Measurements from ENCODE around the gene TERT.

TERT gene

DNA sequence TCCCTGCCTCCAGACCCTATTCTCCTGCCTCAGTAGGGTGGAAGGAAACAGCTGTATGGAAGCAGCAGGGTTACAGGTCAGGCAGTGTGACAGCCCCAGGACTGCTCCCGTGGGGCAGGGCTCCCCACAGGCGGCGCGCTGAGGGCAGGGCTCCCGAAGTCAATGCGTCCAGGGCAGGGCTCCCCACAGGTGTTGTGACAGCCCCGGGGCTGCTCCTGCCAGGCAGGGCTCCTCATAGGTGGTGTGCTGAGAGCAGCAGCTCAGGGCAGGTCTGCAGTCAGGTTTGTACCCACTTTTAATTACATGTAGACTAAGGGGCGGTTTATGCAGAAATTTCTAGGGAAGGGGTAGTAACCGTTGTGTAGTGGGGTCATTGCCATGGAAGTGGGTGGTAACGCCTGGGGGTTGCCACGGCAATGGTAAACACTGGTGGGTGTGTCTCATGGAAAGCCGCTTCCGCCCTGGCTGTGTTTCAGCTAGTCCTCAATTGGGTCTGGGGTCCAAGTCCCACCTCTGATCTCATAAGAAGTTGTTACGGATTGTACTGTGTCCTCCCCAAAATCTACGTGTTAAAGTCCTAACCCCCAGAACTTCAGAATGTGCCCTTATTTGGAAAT is 16.7 kb upstream of the TERT start:
- no peak for TF ChIP-seq ZFP3 (CRISPR knock-in tag; IDR thresholded peaks at IDR 0.05)
- no peak for TF ChIP-seq ZFP30 (CRISPR knock-in tag; IDR thresholded peaks at IDR 0.05)
- TF ChIP-seq PPARA (CRISPR knock-in tag; IDR thresholded peaks at IDR 0.05; ENCODE audit: borderline replicate concordance), result no peak
- TF ChIP-seq, protein P1, sequence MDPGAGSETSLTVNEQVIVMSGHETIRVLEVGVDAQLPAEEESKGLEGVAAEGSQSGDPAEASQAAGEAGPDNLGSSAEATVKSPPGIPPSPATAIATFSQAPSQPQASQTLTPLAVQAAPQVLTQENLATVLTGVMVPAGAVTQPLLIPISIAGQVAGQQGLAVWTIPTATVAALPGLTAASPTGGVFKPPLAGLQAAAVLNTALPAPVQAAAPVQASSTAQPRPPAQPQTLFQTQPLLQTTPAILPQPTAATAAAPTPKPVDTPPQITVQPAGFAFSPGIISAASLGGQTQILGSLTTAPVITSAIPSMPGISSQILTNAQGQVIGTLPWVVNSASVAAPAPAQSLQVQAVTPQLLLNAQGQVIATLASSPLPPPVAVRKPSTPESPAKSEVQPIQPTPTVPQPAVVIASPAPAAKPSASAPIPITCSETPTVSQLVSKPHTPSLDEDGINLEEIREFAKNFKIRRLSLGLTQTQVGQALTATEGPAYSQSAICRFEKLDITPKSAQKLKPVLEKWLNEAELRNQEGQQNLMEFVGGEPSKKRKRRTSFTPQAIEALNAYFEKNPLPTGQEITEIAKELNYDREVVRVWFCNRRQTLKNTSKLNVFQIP (CRISPR knock-in tag; IDR thresholded peaks at IDR 0.05; ENCODE audit: borderline replicate concordance, low read depth), result no peak
- no peak for TF ChIP-seq ZNF8 (CRISPR knock-in tag; IDR thresholded peaks at IDR 0.05)
- TF ChIP-seq, protein P2, sequence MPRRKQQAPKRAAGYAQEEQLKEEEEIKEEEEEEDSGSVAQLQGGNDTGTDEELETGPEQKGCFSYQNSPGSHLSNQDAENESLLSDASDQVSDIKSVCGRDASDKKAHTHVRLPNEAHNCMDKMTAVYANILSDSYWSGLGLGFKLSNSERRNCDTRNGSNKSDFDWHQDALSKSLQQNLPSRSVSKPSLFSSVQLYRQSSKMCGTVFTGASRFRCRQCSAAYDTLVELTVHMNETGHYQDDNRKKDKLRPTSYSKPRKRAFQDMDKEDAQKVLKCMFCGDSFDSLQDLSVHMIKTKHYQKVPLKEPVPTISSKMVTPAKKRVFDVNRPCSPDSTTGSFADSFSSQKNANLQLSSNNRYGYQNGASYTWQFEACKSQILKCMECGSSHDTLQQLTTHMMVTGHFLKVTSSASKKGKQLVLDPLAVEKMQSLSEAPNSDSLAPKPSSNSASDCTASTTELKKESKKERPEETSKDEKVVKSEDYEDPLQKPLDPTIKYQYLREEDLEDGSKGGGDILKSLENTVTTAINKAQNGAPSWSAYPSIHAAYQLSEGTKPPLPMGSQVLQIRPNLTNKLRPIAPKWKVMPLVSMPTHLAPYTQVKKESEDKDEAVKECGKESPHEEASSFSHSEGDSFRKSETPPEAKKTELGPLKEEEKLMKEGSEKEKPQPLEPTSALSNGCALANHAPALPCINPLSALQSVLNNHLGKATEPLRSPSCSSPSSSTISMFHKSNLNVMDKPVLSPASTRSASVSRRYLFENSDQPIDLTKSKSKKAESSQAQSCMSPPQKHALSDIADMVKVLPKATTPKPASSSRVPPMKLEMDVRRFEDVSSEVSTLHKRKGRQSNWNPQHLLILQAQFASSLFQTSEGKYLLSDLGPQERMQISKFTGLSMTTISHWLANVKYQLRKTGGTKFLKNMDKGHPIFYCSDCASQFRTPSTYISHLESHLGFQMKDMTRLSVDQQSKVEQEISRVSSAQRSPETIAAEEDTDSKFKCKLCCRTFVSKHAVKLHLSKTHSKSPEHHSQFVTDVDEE (CRISPR knock-in tag; IDR thresholded peaks at IDR 0.05), result no peak
- TF ChIP-seq SNAI2 (CRISPR knock-in tag; IDR thresholded peaks at IDR 0.05), result no peak
- TF ChIP-seq ARNTL (CRISPR knock-in tag; IDR thresholded peaks at IDR 0.05; ENCODE audit: borderline replicate concordance, low read depth), result no peak
- no peak for TF ChIP-seq RARB (CRISPR knock-in tag; IDR thresholded peaks at IDR 0.05)
- no peak for TF ChIP-seq ESRRG (CRISPR knock-in tag; IDR thresholded peaks at IDR 0.05)
- TF ChIP-seq TOX (CRISPR knock-in tag; IDR thresholded peaks at IDR 0.05; ENCODE audit: borderline replicate concordance), result no peak
- TF ChIP-seq ZNF565 (CRISPR knock-in tag; conservative IDR thresholded peaks at IDR 0.05; ENCODE audit: low read depth), result no peak
- TF ChIP-seq OSR1 (CRISPR knock-in tag; IDR thresholded peaks at IDR 0.05), result no peak
- no peak for TF ChIP-seq ZC3H10 (CRISPR knock-in tag; IDR thresholded peaks at IDR 0.05)
- TF ChIP-seq, protein P3, sequence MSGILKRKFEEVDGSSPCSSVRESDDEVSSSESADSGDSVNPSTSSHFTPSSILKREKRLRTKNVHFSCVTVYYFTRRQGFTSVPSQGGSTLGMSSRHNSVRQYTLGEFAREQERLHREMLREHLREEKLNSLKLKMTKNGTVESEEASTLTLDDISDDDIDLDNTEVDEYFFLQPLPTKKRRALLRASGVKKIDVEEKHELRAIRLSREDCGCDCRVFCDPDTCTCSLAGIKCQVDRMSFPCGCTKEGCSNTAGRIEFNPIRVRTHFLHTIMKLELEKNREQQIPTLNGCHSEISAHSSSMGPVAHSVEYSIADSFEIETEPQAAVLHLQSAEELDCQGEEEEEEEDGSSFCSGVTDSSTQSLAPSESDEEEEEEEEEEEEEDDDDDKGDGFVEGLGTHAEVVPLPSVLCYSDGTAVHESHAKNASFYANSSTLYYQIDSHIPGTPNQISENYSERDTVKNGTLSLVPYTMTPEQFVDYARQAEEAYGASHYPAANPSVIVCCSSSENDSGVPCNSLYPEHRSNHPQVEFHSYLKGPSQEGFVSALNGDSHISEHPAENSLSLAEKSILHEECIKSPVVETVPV (CRISPR knock-in tag; IDR thresholded peaks at IDR 0.05), result no peak
- TF ChIP-seq GLIS3 (CRISPR knock-in tag; IDR thresholded peaks at IDR 0.05), result no peak
- TF ChIP-seq BACH2 (CRISPR knock-in tag; IDR thresholded peaks at IDR 0.05; ENCODE audit: borderline replicate concordance), result no peak
- no peak for TF ChIP-seq TCF4 (CRISPR knock-in tag; IDR thresholded peaks at IDR 0.05; ENCODE audit: borderline replicate concordance)
- ATAC-seq, result no peak

DNA sequence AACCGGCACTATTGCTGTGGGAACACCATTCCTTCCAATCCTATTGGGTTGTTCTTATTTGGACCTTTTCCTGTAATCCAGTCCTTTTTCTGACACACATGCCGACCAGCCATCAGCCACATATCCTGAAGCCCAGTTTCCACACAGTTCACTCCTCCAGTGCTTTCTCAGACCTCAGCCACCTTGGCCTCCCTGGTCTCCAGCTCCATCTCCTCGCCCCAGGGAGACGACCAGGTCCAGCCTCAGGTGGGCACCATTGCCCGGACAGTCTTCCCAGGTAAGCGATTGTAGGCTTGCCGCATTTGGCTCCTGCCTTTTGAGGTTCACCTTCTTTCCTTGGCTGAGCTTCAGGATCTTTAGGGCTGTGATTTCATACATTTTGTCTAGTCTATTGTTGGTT is 15.2 kb upstream of the TERT start:
- TF ChIP-seq SNAI2 (CRISPR knock-in tag; IDR thresholded peaks at IDR 0.05) (no peak), ZNF8 (CRISPR knock-in tag; IDR thresholded peaks at IDR 0.05) (no peak), GLIS3 (CRISPR knock-in tag; IDR thresholded peaks at IDR 0.05) (no peak), TOX (CRISPR knock-in tag; IDR thresholded peaks at IDR 0.05; ENCODE audit: borderline replicate concordance) (no peak), TCF4 (CRISPR knock-in tag; IDR thresholded peaks at IDR 0.05; ENCODE audit: borderline replicate concordance) (no peak), ESRRG (CRISPR knock-in tag; IDR thresholded peaks at IDR 0.05) (no peak), ZFP30 (CRISPR knock-in tag; IDR thresholded peaks at IDR 0.05) (no peak), ISL1 (CRISPR knock-in tag; IDR thresholded peaks at IDR 0.05) (no peak), ZC3H10 (CRISPR knock-in tag; IDR thresholded peaks at IDR 0.05) (no peak)
- TF ChIP-seq, protein P4, sequence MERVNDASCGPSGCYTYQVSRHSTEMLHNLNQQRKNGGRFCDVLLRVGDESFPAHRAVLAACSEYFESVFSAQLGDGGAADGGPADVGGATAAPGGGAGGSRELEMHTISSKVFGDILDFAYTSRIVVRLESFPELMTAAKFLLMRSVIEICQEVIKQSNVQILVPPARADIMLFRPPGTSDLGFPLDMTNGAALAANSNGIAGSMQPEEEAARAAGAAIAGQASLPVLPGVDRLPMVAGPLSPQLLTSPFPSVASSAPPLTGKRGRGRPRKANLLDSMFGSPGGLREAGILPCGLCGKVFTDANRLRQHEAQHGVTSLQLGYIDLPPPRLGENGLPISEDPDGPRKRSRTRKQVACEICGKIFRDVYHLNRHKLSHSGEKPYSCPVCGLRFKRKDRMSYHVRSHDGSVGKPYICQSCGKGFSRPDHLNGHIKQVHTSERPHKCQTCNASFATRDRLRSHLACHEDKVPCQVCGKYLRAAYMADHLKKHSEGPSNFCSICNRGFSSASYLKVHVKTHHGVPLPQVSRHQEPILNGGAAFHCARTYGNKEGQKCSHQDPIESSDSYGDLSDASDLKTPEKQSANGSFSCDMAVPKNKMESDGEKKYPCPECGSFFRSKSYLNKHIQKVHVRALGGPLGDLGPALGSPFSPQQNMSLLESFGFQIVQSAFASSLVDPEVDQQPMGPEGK (CRISPR knock-in tag; IDR thresholded peaks at IDR 0.05; ENCODE audit: borderline replicate concordance), result no peak
- TF ChIP-seq, protein P1 (CRISPR knock-in tag; IDR thresholded peaks at IDR 0.05; ENCODE audit: borderline replicate concordance, low read depth), result no peak
- TF ChIP-seq, protein P5, sequence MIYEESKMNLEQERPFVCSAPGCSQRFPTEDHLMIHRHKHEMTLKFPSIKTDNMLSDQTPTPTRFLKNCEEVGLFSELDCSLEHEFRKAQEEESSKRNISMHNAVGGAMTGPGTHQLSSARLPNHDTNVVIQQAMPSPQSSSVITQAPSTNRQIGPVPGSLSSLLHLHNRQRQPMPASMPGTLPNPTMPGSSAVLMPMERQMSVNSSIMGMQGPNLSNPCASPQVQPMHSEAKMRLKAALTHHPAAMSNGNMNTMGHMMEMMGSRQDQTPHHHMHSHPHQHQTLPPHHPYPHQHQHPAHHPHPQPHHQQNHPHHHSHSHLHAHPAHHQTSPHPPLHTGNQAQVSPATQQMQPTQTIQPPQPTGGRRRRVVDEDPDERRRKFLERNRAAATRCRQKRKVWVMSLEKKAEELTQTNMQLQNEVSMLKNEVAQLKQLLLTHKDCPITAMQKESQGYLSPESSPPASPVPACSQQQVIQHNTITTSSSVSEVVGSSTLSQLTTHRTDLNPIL (CRISPR knock-in tag; IDR thresholded peaks at IDR 0.05; ENCODE audit: low read depth), result no peak
- ATAC-seq, result no peak

All from SK-N-SH treated with all-trans-retinoic acid at 6 μM for 48 hours (cell line).